ENCODE measurements around the gene PLEKHH2.
"Not testable (repeated sequence)": the region's sequence is repeated elsewhere in the genome, so short reads cannot be mapped to it uniquely, and the experiment has no call there.

Gene PLEKHH2

GRCh38 chr2:43634604-43635306 is 2.3 kb upstream of the PLEKHH2 start:
- Histone ChIP-seq H3K9ac (no peak overlapping the region), H3K36me3 (no peaks in the 10 kb centered on the region), H3K4me2 (peak overlapping the region; percentile 45 to 61 (median 50)), H3K27ac (no peak overlapping the region), H3K4me3 (no peak overlapping the region), H3K27me3 (peaks cover 14 to 23% (median 19%) of the 10 kb centered on the region in 11 experiments), H3K4me1 (peaks cover 19 to 30% (median 26%) of the 10 kb centered on the region in 10 experiments), H3K9me3 (replicated peaks in 1 of 11) (peaks cover 6 to 27% (median 17%) of the 10 kb centered on the region in 11 experiments), H4K20me1 (no peaks in the 10 kb centered on the region)
- no peak for TF ChIP-seq Cebpa-rat (IDR thresholded peaks at IDR 0.05)

GRCh38 chr2:43636153-43636552 is 907 bp upstream of the PLEKHH2 start:
- H3K27ac ChIP-seq, H4K20me1 ChIP-seq, H3K36me3 ChIP-seq, H3K4me3 ChIP-seq, H3K9ac ChIP-seq: not testable (repeated sequence)
- Histone ChIP-seq H3K4me2 (peak overlapping the region in 1 of 11 experiments; percentile 48; a peak in 1 of 22 replicates), H3K4me1 (peaks cover 19 to 30% (median 26%) of the 10 kb centered on the region in 10 experiments), H3K27me3 (peaks cover 14 to 23% (median 19%) of the 10 kb centered on the region in 11 experiments), H3K9me3 (replicated peaks in 1 of 11) (peaks cover 11 to 33% (median 23%) of the 10 kb centered on the region in 11 experiments)

GRCh38 chr2:43636621-43637020 is 439 bp upstream of the PLEKHH2 start:
- Histone ChIP-seq H3K4me3 (peak overlapping the region; percentile 69 to 81 (median 75)), H3K4me2 (peak overlapping the region; percentile 87 to 98 (median 96)), H3K27me3 (peaks cover 14 to 23% (median 19%) of the 10 kb centered on the region in 11 experiments), H3K9ac (peak overlapping the region in 1 of 11 experiments; percentile 69; a peak in 1 of 22 replicates), H4K20me1 (no peaks in the 10 kb centered on the region), H3K27ac (no peak overlapping the region), H3K36me3 (no peaks in the 10 kb centered on the region), H3K4me1 (peaks cover 19 to 30% (median 26%) of the 10 kb centered on the region in 10 experiments), H3K9me3 (replicated peaks in 1 of 11) (peaks cover 11 to 33% (median 23%) of the 10 kb centered on the region in 11 experiments)
- TF ChIP-seq Cebpa-rat (IDR thresholded peaks at IDR 0.05), result no peak

- peaks cover 0 to 9% (median 5%) of the 10 kb centered on the region in 10 experiments; a peak in 12 of 20 replicates for H3K4me1 ChIP-seq
- no peaks in the 10 kb centered on the region for H3K36me3 ChIP-seq
- peaks cover 6 to 14% (median 10%) of the 10 kb centered on the region in 11 experiments for H3K27me3 ChIP-seq
- no peak for TF ChIP-seq Cebpa-rat (IDR thresholded peaks at IDR 0.05)
- H3K9me3 ChIP-seq (replicated peaks in 1 of 11), result peaks cover 11 to 30% (median 23%) of the 10 kb centered on the region in 11 experiments
- H3K9ac ChIP-seq, result no peak overlapping the region
- no peak overlapping the region for H3K27ac ChIP-seq
- no peaks in the 10 kb centered on the region for H4K20me1 ChIP-seq
- H3K4me3 ChIP-seq, result no peak overlapping the region
- H3K4me2 ChIP-seq, result no peak overlapping the region
Measured at GRCh38 chr2:43642363-43642762, 5.3 kb downstream of the PLEKHH2 start.

GRCh38 chr2:43643680-43644079 is 6.6 kb downstream of the PLEKHH2 start:
- H3K9me3 ChIP-seq (replicated peaks in 1 of 11), result peaks cover 11 to 18% (median 17%) of the 10 kb centered on the region in 11 experiments
- H3K27me3 ChIP-seq, result peaks cover 0 to under 1% (median 0%) of the 10 kb centered on the region in 11 experiments; a peak in 1 of 22 replicates
- H3K4me3 ChIP-seq, result no peak overlapping the region
- H3K4me2 ChIP-seq, result no peak overlapping the region
- H4K20me1 ChIP-seq, result no peaks in the 10 kb centered on the region
- H3K9ac ChIP-seq, result no peak overlapping the region
- H3K27ac ChIP-seq, result no peak overlapping the region
- TF ChIP-seq Cebpa-rat (IDR thresholded peaks at IDR 0.05), result no peak
- H3K4me1 ChIP-seq, result no peaks in the 10 kb centered on the region
- H3K36me3 ChIP-seq, result no peaks in the 10 kb centered on the region

GRCh38 chr2:43648994-43649701 is 12.1 kb downstream of the PLEKHH2 start:
- H3K27me3 ChIP-seq, result no peaks in the 10 kb centered on the region
- H3K4me1 ChIP-seq, result no peaks in the 10 kb centered on the region
- no peak for TF ChIP-seq Cebpa-rat (IDR thresholded peaks at IDR 0.05)
- no peak overlapping the region for H3K4me3 ChIP-seq
- no peak overlapping the region for H3K27ac ChIP-seq
- no peaks in the 10 kb centered on the region for H4K20me1 ChIP-seq
- H3K4me2 ChIP-seq, result no peak overlapping the region
- H3K9ac ChIP-seq, result no peak overlapping the region
- no peaks in the 10 kb centered on the region for H3K9me3 ChIP-seq (replicated peaks in 1 of 11)
- no peaks in the 10 kb centered on the region for H3K36me3 ChIP-seq

GRCh38 chr2:43653506-43653905 is 16.4 kb downstream of the PLEKHH2 start:
- no peaks in the 10 kb centered on the region for H4K20me1 ChIP-seq
- no peak overlapping the region for H3K9ac ChIP-seq
- no peak for TF ChIP-seq Cebpa-rat (IDR thresholded peaks at IDR 0.05)
- no peak overlapping the region for H3K4me2 ChIP-seq
- H3K4me1 ChIP-seq, result no peaks in the 10 kb centered on the region
- H3K9me3 ChIP-seq (replicated peaks in 1 of 11), result no peaks in the 10 kb centered on the region
- no peak overlapping the region for H3K4me3 ChIP-seq
- no peaks in the 10 kb centered on the region for H3K27me3 ChIP-seq
- H3K27ac ChIP-seq, result no peak overlapping the region
- H3K36me3 ChIP-seq, result no peaks in the 10 kb centered on the region

GRCh38 chr2:43657241-43657640 is 20.2 kb downstream of the PLEKHH2 start:
- no peak overlapping the region for H3K4me2 ChIP-seq
- H3K36me3 ChIP-seq, result no peaks in the 10 kb centered on the region
- no peaks in the 10 kb centered on the region for H3K4me1 ChIP-seq
- H3K9ac ChIP-seq, result no peak overlapping the region
- no peak overlapping the region for H3K27ac ChIP-seq
- H3K9me3 ChIP-seq (replicated peaks in 1 of 11), result no peaks in the 10 kb centered on the region
- H4K20me1 ChIP-seq, result no peaks in the 10 kb centered on the region
- no peaks in the 10 kb centered on the region for H3K27me3 ChIP-seq
- no peak for TF ChIP-seq Cebpa-rat (IDR thresholded peaks at IDR 0.05)
- H3K4me3 ChIP-seq, result no peak overlapping the region

GRCh38 chr2:43675646-43676321 is 38.7 kb downstream of the PLEKHH2 start:
- Histone ChIP-seq H3K9me3 (replicated peaks in 1 of 11) (peaks cover 15 to 24% (median 20%) of the 10 kb centered on the region in 11 experiments), H3K27ac (no peak overlapping the region), H4K20me1 (no peaks in the 10 kb centered on the region), H3K9ac (no peak overlapping the region), H3K4me1 (no peaks in the 10 kb centered on the region), H3K36me3 (no peaks in the 10 kb centered on the region), H3K4me2 (no peak overlapping the region), H3K4me3 (no peak overlapping the region), H3K27me3 (no peaks in the 10 kb centered on the region)
- no peak for TF ChIP-seq Cebpa-rat (IDR thresholded peaks at IDR 0.05)

Measured in BLaER1 treated with 17β-estradiol and CSF1 and Interleukin-3, amounts not matched to agents 10 nM and 100 nM (cell line).